ENCODE measurements around the gene F11R.

- TF ChIP-seq CTCF (IDR thresholded peaks at IDR 0.05) (peak; percentile 21 to 60), POLR2A (IDR thresholded peaks at IDR 0.05) (no peak), EP300 (IDR thresholded peaks at IDR 0.05) (no peak), POLR2AphosphoS5 (IDR thresholded peaks at IDR 0.05) (no peak)
Measured at GRCh38 chr1:160951443-160952128, 69.4 kb downstream of the F11R start.
